Measurements from ENCODE around the gene EHD1.
"Not testable (repeated sequence)": the region's sequence is repeated elsewhere in the genome, so short reads cannot be mapped to it uniquely, and the experiment has no call there.

EHD1 gene

GRCh38 chr11:64823568-64824119, 54.8 kb downstream of the EHD1 start:
- DNase-seq, result no peak

- no peak for DNase-seq
These were observed 60.9 kb downstream of the EHD1 start for GRCh38 chr11:64817476-64817875.

- not testable (repeated sequence) for DNase-seq
These were observed 63.0 kb downstream of the EHD1 start for GRCh38 chr11:64815433-64815832.

GRCh38 chr11:64814712-64815187, 63.7 kb downstream of the EHD1 start:
- no peak for DNase-seq

- no peak for DNase-seq
These were observed 64.6 kb downstream of the EHD1 start for GRCh38 chr11:64813826-64814225.

GRCh38 chr11:64810891-64811272, 67.5 kb downstream of the EHD1 start:
- DNase-seq, result no peak

- peak; percentile 94 for DNase-seq
These were observed 68.0 kb downstream of the EHD1 start, which contains the start of gene MEN1 for GRCh38 chr11:64810271-64810890. Gene MEN1 (minus strand): TSS chr11:64810551. CDS start chr11:64810109, 442 bp downstream.

- no peak for DNase-seq
These were observed 68.6 kb downstream of the EHD1 start for GRCh38 chr11:64809781-64810241.

GRCh38 chr11:64805481-64805880, 72.9 kb downstream of the EHD1 start:
- no peak for DNase-seq

- DNase-seq, result no peak
These were observed 73.8 kb downstream of the EHD1 start for GRCh38 chr11:64804346-64805210.

- DNase-seq, result no peak
These were observed 74.5 kb downstream of the EHD1 start for GRCh38 chr11:64803846-64804345.

GRCh38 chr11:64803158-64803845, 75.1 kb downstream of the EHD1 start, which contains the start of gene MAP4K2:
Gene MAP4K2 (minus strand): TSS chr11:64803214. CDS start chr11:64803149, 65 bp downstream.
- peak; percentile 76 for DNase-seq

GRCh38 chr11:64802370-64803157, 75.9 kb downstream of the EHD1 start:
- no peak for DNase-seq
